ENCODE data around the gene PLA2G4A. TPM values are rescaled to one million over a fixed set of nuclear protein-coding genes. Genes with fewer than 3 reads are reported as not detected.

The PLA2G4A gene
- total RNA-seq, 2 experiments from 2014 or later, result 0.11 TPM; not detected in 1

DNA sequence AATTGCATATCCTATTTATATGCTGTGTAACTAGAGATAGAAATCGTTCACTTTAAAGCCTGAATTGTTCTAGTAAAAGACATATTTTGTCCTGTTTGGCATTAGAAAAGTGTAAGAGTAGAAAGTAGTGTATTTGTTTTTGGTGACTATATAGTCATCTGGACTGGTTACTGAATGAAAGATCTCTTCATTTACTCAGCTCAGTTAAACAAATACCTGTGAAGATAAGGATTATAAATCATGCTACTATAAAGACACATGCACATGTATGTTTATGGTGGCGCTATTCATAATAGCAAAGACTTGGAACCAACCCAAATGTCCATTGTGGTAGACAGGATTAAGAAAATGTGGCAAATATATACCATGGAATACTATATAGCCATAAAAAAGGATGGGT is 125.1 kb downstream of the PLA2G4A start:
- DNase-seq (no peak), ATAC-seq (no peak)
- Mint-ChIP-seq H3K27me3 (peaks cover 2% of the 10 kb centered on the region), H3K4me3 (no peak overlapping the region), H3K27ac (no peak overlapping the region), H3K36me3 (ENCODE audit: low read depth) (no peaks in the 10 kb centered on the region), H3K4me1 (ENCODE audit: low read depth) (no peaks in the 10 kb centered on the region), H3K9me3 (no peaks in the 10 kb centered on the region)
- POLR2A ChIA-PET, result no interaction called here
- CTCF ChIA-PET, result no interaction called here
- TF ChIP-seq, protein P1, sequence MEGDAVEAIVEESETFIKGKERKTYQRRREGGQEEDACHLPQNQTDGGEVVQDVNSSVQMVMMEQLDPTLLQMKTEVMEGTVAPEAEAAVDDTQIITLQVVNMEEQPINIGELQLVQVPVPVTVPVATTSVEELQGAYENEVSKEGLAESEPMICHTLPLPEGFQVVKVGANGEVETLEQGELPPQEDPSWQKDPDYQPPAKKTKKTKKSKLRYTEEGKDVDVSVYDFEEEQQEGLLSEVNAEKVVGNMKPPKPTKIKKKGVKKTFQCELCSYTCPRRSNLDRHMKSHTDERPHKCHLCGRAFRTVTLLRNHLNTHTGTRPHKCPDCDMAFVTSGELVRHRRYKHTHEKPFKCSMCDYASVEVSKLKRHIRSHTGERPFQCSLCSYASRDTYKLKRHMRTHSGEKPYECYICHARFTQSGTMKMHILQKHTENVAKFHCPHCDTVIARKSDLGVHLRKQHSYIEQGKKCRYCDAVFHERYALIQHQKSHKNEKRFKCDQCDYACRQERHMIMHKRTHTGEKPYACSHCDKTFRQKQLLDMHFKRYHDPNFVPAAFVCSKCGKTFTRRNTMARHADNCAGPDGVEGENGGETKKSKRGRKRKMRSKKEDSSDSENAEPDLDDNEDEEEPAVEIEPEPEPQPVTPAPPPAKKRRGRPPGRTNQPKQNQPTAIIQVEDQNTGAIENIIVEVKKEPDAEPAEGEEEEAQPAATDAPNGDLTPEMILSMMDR (IDR thresholded peaks at IDR 0.05), result no peak
- intact Hi-C loops (cut with micrococcal nuclease), result no loop called here

GRCh38 chr1:186957314-186957713 is 128.6 kb downstream of the PLA2G4A start:
- Mint-ChIP-seq H3K27me3 (peaks cover 2% of the 10 kb centered on the region), H3K27ac (no peak overlapping the region), H3K9me3 (no peaks in the 10 kb centered on the region), H3K4me1 (ENCODE audit: low read depth) (no peaks in the 10 kb centered on the region), H3K36me3 (ENCODE audit: low read depth) (no peaks in the 10 kb centered on the region), H3K4me3 (no peak overlapping the region)
- POLR2A ChIA-PET, result interaction anchor here (1.1 kb wide), 1 partner anchor 108 kb away, joined by 3 read pairs; no protein-coding TSS in a partner anchor
- ATAC-seq (no peak), DNase-seq (no peak)
- TF ChIP-seq, protein P1 (IDR thresholded peaks at IDR 0.05), result no peak
- intact Hi-C loops (cut with micrococcal nuclease), result no loop called here
- CTCF ChIA-PET, result no interaction called here

GRCh38 chr1:186958520-186958919 is 129.8 kb downstream of the PLA2G4A start:
- H3K4me3 Mint-ChIP-seq, result no peak overlapping the region
- ATAC-seq (no peak), DNase-seq (no peak)
- H3K27ac Mint-ChIP-seq, result no peak overlapping the region
- intact Hi-C loops (cut with micrococcal nuclease), result no loop called here
- TF ChIP-seq, protein P1 (IDR thresholded peaks at IDR 0.05), result no peak
- no peaks in the 10 kb centered on the region for H3K27me3 Mint-ChIP-seq
- no peaks in the 10 kb centered on the region for H3K9me3 Mint-ChIP-seq
- H3K4me1 Mint-ChIP-seq (ENCODE audit: low read depth), result no peaks in the 10 kb centered on the region
- CTCF ChIA-PET, result no interaction called here
- POLR2A ChIA-PET, result no interaction called here
- no peaks in the 10 kb centered on the region for H3K36me3 Mint-ChIP-seq (ENCODE audit: low read depth)

DNA sequence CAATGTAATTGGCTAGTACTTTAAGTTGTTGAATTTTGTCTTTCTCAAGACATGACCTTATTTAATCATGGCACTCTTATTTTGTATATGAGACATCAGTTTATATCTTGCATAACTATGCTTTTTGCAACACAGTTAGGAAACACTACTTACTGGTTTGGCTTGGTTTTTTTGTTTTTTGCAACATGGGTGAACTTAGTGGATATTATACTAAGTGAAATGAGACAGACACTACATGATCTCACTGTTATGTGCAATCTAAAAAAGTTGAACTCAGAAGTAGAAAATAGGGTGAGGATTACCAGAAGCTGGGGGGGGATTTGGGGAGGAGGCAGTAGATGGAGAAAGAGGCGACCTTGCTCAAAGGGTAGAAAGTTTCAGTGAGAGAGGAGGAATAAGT is 132.1 kb downstream of the PLA2G4A start:
- ATAC-seq (no peak), DNase-seq (no peak)
- Mint-ChIP-seq H3K27ac (no peak overlapping the region), H3K27me3 (no peaks in the 10 kb centered on the region), H3K36me3 (ENCODE audit: low read depth) (no peaks in the 10 kb centered on the region), H3K4me3 (no peak overlapping the region), H3K4me1 (ENCODE audit: low read depth) (no peaks in the 10 kb centered on the region), H3K9me3 (no peaks in the 10 kb centered on the region)
- intact Hi-C loops (cut with micrococcal nuclease), result no loop called here
- ChIA-PET POLR2A (interaction anchor here (0.7 kb wide), 1 partner anchor 315 kb away, joined by 4 read pairs; no protein-coding TSS in a partner anchor), CTCF (no interaction called here)
- TF ChIP-seq, protein P1 (IDR thresholded peaks at IDR 0.05), result no peak

DNA sequence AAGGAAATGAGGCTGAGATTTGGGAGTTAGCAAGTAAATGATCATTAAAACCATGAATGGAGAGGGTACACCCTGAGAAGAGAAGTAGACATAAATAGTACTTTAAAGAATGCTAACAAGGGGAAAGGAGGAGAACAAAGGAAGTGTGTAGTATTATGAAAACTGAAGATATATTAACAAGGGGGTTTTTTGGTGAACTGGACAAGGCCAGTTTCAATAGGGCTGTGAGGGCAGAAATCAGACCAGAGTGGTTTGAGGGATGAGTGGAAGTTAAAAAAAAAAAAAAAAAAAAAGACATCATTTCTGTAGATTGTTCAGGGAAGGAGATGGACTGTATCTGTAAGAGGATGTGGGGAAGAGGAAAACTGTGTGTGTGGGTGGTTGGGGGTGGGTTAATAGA is 137.1 kb downstream of the PLA2G4A start:
- Mint-ChIP-seq H3K36me3 (ENCODE audit: low read depth) (no peaks in the 10 kb centered on the region), H3K4me3 (no peak overlapping the region), H3K4me1 (ENCODE audit: low read depth) (no peaks in the 10 kb centered on the region), H3K27me3 (no peaks in the 10 kb centered on the region), H3K27ac (no peak overlapping the region), H3K9me3 (no peaks in the 10 kb centered on the region)
- ChIA-PET POLR2A (no interaction called here), CTCF (no interaction called here)
- no peak for ATAC-seq
- TF ChIP-seq, protein P1 (IDR thresholded peaks at IDR 0.05), result no peak
- intact Hi-C loops (cut with micrococcal nuclease), result no loop called here
- DNase-seq, result no peak

Measured in activated CD8-positive, alpha-beta T cell treated with anti-CD3 and anti-CD28 coated beads for 36 hours (primary cell).